A673 (cell line): ENCODE measurements around the gene CORO7. TPM values are rescaled to one million over a fixed set of nuclear protein-coding genes. Genes with fewer than 3 reads are reported as not detected.
A peak's percentile ranks its signal among the peaks of the same experiment; 100 is the strongest.

Experiments used
- BruUV-seq: library from RNA; stranded (reverse); fragments of 400-500 nt; replicated peaks from 2 replicates; lab custom pipeline; 2021; lab: Mats Ljungman, UMichigan
- CTCF ChIA-PET: fragments of 300-600 bp; sonication (Branson Sonifier 250); formaldehyde crosslinking; loops from one replicate; lab custom pipeline; 2022; ENCODE audit warnings: antibody characterized with exemption; lab: Charles Lee
- POLR2A ChIA-PET: fragments of 300-600 bp; sonication (Branson Sonifier 250); formaldehyde crosslinking; loops from one replicate; lab custom pipeline; 2022; ENCODE audit warnings: antibody characterized with exemption; ENCODE audit not compliant: low non-redundant PET; lab: Charles Lee
- DNase-seq: peaks from one replicate; pipeline ENCODE4 v3.0.0-alpha.2; 2015; ENCODE audit warnings: low spot score
- H3K27ac ChIP-seq: fragments of 200-600 bp; sonication (generic); 2 replicates; pipeline ENCODE4 v1.5.1; 2016; ENCODE audit warnings: mixed run types, low read depth, mild to moderate bottlenecking, mixed read lengths, antibody characterized with exemption, low read length; ENCODE audit not compliant: poor library complexity, severe bottlenecking
- H3K27me3 ChIP-seq: fragments of 200-600 bp; sonication (generic); replicated peaks from 2 replicates; pipeline ENCODE4 v1.6.1; 2017; ENCODE audit warnings: mixed run types, low read depth, mild to moderate bottlenecking, mixed read lengths, antibody characterized with exemption, low read length; ENCODE audit not compliant: insufficient read depth, poor library complexity
- H3K36me3 ChIP-seq: fragments of 200-600 bp; sonication (generic); 2 replicates; pipeline ENCODE4 v1.6.1; 2016; ENCODE audit warnings: mixed run types, mild to moderate bottlenecking, mixed read lengths, antibody characterized with exemption, low read length; ENCODE audit not compliant: insufficient read depth, poor library complexity, severe bottlenecking
- H3K4me1 ChIP-seq: fragments of 200-600 bp; sonication (generic); 2 replicates; pipeline ENCODE4 v1.6.1; 2017; ENCODE audit warnings: mixed run types, mild to moderate bottlenecking, mixed read lengths, antibody characterized with exemption, low read length; ENCODE audit not compliant: insufficient read depth, poor library complexity, severe bottlenecking
- H3K4me3 ChIP-seq: fragments of 200-600 bp; sonication (generic); 2 replicates; pipeline ENCODE4 v1.5.1; 2016; ENCODE audit warnings: low read depth, mixed run types, mild to moderate bottlenecking, mixed read lengths, low read length; ENCODE audit not compliant: poor library complexity, severe bottlenecking
- H3K9me3 ChIP-seq: fragments of 200-600 bp; sonication (generic); 2 replicates; pipeline ENCODE4 v1.6.1; 2016; ENCODE audit warnings: mixed run types, low read depth, mild to moderate bottlenecking, mixed read lengths, antibody characterized with exemption, low read length; ENCODE audit not compliant: poor library complexity, severe bottlenecking
- CTCF ChIP-seq: fragments of 300-800, 200-600 bp; sonication (generic); conservative IDR thresholded peaks from 2 replicates; pipeline ENCODE4 v1.5.1; 2017; ENCODE audit warnings: low read depth, mild to moderate bottlenecking, antibody characterized with exemption, low read length, moderate library complexity, mixed read lengths
- EZH2 ChIP-seq: fragments of 200-600 bp; sonication (generic); IDR thresholded peaks from 2 replicates; pipeline ENCODE4 v1.6.1; 2017; ENCODE audit warnings: borderline replicate concordance, low read depth, mild to moderate bottlenecking, mixed read lengths, antibody characterized with exemption, low read length; ENCODE audit not compliant: poor library complexity, severe bottlenecking
- intact Hi-C: fragments of 100-400 bp; cut with micrococcal nuclease; formaldehyde crosslinking; loops from one replicate; pipeline ENCODE4 v1.10.0; 2022; ENCODE audit not compliant: unreplicated experiment
- total RNA-seq: library from RNA; stranded (reverse); gene quantifications from 2 replicates; pipeline ENCODE4 v1.2.3, GENCODE V29; 2021

CORO7 gene
- total RNA-seq, 1 experiment from 2014 or later: 24.4 TPM

DNA sequence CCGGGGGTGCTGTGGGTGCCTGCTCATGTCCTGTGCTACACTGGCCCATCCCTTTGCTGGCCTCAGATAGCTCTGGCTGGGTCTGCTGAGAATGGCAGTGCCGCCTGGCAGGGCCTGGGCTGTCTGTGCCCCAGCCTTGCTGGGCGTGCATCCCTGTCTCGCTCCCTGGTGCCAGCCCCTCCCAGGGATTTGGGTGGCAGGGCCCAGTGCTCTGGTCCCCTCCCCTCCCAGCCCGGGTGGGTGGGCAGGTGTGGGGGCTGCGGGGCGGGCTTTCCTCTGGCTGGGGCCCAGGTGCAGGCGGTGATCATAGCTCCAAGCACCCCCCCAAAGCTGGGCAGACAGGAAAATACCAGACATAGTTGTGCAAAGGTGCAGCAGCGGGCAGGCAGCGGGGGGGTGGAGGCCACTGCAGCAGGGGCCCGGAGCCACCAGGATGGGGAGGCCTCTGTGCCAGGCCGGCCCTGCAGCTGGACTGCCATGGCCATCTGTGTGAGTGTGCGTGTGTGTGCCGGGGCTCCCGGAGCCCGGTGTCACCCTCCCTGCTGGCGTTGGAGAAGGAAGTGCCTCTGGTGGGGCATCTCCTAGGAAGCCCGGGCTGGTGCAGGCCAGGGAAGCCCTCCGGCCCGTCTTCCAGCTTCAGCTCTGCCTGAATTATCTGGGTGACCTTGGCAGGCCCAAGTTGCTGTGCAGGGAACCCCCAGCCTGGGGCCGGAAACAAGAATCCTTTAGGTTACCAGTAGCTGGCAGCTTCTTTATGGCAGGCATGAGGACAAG, 93.1 kb downstream of the CORO7 start:
- TF ChIP-seq EZH2 (no peak), CTCF (no peak)
- Histone ChIP-seq H3K9me3 (no peaks in the 10 kb centered on the region), H3K4me1 (peaks cover 25% of the 10 kb centered on the region), H3K27ac (peak overlapping the region; percentile 59), H3K4me3 (no peak overlapping the region), H3K27me3 (no peaks in the 10 kb centered on the region), H3K36me3 (no peaks in the 10 kb centered on the region)
- BruUV-seq: no TSS peak
- intact Hi-C loops: no loop called here
- CTCF ChIA-PET: interaction anchor here (0.6 kb wide), 1 partner anchor 10 kb away, joined by 5 read pairs; no protein-coding TSS in a partner anchor
- POLR2A ChIA-PET: no interaction called here
- no peak for DNase-seq

GRCh38 chr16:4322121-4323052, 94.0 kb downstream of the CORO7 start:
- intact Hi-C loops: no loop called here
- DNase-seq: no peak
- no peak overlapping the region for H3K4me3 ChIP-seq
- ChIA-PET CTCF (interaction anchor here (0.6 kb wide), 1 partner anchor 9 kb away, joined by 5 read pairs; no protein-coding TSS in a partner anchor), POLR2A (interaction anchor here (0.6 kb wide), 1 partner anchor 294 kb away, joined by 3 read pairs; no protein-coding TSS in a partner anchor)
- TF ChIP-seq CTCF: no peak
- TF ChIP-seq EZH2: no peak
- H3K4me1 ChIP-seq: peaks cover 28% of the 10 kb centered on the region
- H3K27ac ChIP-seq: no peak overlapping the region
- H3K27me3 ChIP-seq: no peaks in the 10 kb centered on the region
- BruUV-seq: no TSS peak
- no peaks in the 10 kb centered on the region for H3K9me3 ChIP-seq
- H3K36me3 ChIP-seq: no peaks in the 10 kb centered on the region

DNA sequence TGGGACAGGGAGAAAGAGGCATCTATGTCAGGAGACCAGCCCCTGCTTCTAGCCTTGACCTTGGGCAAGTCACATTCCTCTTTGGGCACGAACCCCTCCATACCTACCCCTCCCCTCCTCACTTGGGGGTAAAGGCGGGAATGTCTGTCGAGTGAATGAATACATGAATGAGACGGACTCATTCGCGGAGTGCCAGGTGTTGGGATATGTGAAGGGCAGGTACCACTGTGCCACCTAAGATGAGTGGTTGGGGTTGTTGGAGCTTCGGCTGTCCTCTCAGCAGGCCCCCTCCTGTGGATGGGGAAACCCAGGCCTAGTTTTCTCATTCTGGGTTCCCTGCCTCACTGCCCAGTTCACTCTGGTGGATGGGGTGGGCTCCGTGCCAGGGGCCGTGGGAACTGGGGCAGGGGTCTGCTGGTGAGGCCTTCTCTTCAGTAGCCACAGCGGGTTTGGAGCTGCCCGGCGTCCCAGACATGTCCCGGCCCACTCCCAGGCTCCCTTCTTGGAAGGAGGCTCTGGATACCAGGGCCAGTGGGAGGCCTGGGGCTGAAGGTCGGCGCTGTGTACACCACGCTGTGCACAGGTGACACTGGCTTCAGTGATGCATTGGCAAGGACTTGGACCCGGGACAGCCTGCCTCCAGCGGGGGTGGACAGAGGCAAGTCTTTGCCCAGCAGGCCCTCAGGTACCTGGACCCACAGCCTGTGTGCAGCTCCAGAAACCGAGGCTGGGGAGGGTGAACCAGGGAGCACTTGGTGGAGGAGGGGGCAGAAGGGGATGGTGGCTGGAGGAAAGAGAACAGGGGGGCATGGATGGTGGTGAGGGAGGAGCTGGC, 94.9 kb downstream of the CORO7 start:
- Histone ChIP-seq H3K27me3 (no peaks in the 10 kb centered on the region), H3K4me1 (peaks cover 37% of the 10 kb centered on the region), H3K4me3 (no peak overlapping the region), H3K9me3 (no peaks in the 10 kb centered on the region), H3K36me3 (no peaks in the 10 kb centered on the region), H3K27ac (no peak overlapping the region)
- POLR2A ChIA-PET: no interaction called here
- TF ChIP-seq CTCF (no peak), EZH2 (no peak)
- intact Hi-C loops: no loop called here
- CTCF ChIA-PET: no interaction called here
- DNase-seq: no peak
- no TSS peak for BruUV-seq
